ENCODE results near the gene LMAN2. TPM values are rescaled to one million over a fixed set of nuclear protein-coding genes. Genes with fewer than 3 reads are reported as not detected.

LMAN2 gene
- total RNA-seq, 1 experiment from 2014 or later, result 128 TPM

GRCh38 chr5:177357146-177357458 lies 5.6 kb upstream of the LMAN2 start (continued):
- TF ChIP-seq ZBTB33 (IDR thresholded peaks at IDR 0.05; ENCODE audit: extremely low read depth, insufficient replicate concordance, low read length) (no peak), EZH2phosphoT487 (IDR thresholded peaks at IDR 0.05; ENCODE audit: borderline replicate concordance) (no peak), CEBPB (IDR thresholded peaks at IDR 0.05; ENCODE audit: low read depth) (no peak), CBX3 (IDR thresholded peaks at IDR 0.05; ENCODE audit: low read depth) (no peak), MAX (IDR thresholded peaks at IDR 0.05) (no peak), ELF1 (IDR thresholded peaks at IDR 0.05; ENCODE audit: borderline replicate concordance, low read depth) (no peak), JUND (IDR thresholded peaks at IDR 0.05) (no peak)

- Histone ChIP-seq H3K4me3 (replicated peaks in 1 of 2; ENCODE audit: low read depth in 1 of 2, low read length in 2 of 2) (no peak overlapping the region), H3K27me3 (ENCODE audit: insufficient read depth, low read length) (no peaks in the 10 kb centered on the region), H2AFZ (ENCODE audit: low read depth, low read length, poor library complexity, severe bottlenecking) (no peak overlapping the region), H4K20me1 (ENCODE audit: insufficient read depth) (no peaks in the 10 kb centered on the region), H3K27ac (ENCODE audit: low read depth, low read length) (no peak overlapping the region), H3K36me3 (ENCODE audit: control insufficient read depth in 1 of 2, insufficient read depth in 2 of 2, low read length in 2 of 2) (no peaks in the 10 kb centered on the region), H3K9me2 (ENCODE audit: insufficient read depth) (no peaks in the 10 kb centered on the region), H3K9ac (ENCODE audit: low read length) (no peak overlapping the region), H3K9me3 (ENCODE audit: control insufficient read depth in 1 of 2, insufficient read depth in 1 of 2, low read depth in 1 of 2, low read length in 2 of 2) (peaks cover 0 to 4% of the 10 kb centered on the region in 2 experiments; a peak in 1 of 4 replicates), H3K4me2 (ENCODE audit: low read length) (no peak overlapping the region), H3K4me1 (ENCODE audit: control insufficient read depth in 1 of 2, insufficient read depth in 2 of 2, low read length in 2 of 2) (peaks cover 4 to 12% of the 10 kb centered on the region in 2 experiments; a peak in 2 of 4 replicates), H3K79me2 (ENCODE audit: insufficient read depth, low read length) (no peaks in the 10 kb centered on the region)
- BruUV-seq (replicated peaks), result no TSS peak
- DNase-seq (ENCODE audit: low read depth, low spot score), result no peak
- CTCF ChIA-PET, result interaction anchor here (3.2 kb wide), 1 partner anchor 13 kb away, joined by 15 read pairs; no protein-coding TSS in a partner anchor
- TF ChIP-seq TCF7L2 (IDR thresholded peaks at IDR 0.05; ENCODE audit: borderline replicate concordance, extremely low read depth, insufficient read depth, insufficient read length) (no peak), FOSL1 (IDR thresholded peaks at IDR 0.05; ENCODE audit: low read depth) (no peak)
- RAD21 ChIA-PET (ENCODE audit: low non-redundant PET in 1 of 2, low total read pairs in 2 of 2, uncharacterized antibody in 2 of 2, unreplicated experiment in 2 of 2), result no interaction called here
- intact Hi-C loops (cut with micrococcal nuclease), result no loop called here
- no peak for ATAC-seq
- POLR2A ChIA-PET, result no interaction called here
These were observed 5.3 kb upstream of the LMAN2 start for GRCh38 chr5:177356746-177357145.
